ENCODE data around the gene INO80D.
"Not testable (repeated sequence)": the region's sequence is repeated elsewhere in the genome, so short reads cannot be mapped to it uniquely, and the experiment has no call there.

The INO80D gene, protein sequence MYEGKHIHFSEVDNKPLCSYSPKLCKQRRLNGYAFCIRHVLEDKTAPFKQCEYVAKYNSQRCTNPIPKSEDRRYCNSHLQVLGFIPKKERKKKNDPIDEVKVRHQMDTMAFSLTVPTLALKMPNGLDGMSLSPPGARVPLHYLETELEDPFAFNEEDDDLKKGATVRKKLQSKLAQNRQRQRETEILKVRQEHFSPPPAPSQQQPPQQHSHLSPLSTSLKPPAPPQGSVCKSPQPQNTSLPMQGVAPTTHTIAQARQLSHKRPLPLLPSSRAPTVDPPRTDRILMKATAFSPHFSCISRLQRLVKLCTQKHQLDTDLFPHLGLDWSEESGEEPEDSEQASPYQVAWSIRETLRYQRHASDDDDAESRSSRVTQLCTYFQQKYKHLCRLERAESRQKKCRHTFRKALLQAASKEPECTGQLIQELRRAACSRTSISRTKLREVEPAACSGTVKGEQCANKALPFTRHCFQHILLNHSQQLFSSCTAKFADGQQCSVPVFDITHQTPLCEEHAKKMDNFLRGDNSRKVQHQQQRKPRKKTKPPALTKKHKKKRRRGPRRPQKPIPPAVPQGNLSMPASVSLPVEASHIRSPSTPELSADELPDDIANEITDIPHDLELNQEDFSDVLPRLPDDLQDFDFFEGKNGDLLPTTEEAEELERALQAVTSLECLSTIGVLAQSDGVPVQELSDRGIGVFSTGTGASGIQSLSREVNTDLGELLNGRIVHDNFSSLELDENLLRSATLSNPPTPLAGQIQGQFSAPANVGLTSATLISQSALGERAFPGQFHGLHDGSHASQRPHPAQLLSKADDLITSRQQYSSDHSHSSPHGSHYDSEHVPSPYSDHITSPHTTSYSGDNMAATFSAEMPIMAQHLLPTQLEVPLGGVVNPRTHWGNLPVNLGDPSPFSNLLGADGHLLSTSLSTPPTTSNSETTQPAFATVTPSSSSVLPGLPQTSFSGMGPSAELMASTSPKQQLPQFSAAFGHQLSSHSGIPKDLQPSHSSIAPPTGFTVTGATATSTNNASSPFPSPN

DNA sequence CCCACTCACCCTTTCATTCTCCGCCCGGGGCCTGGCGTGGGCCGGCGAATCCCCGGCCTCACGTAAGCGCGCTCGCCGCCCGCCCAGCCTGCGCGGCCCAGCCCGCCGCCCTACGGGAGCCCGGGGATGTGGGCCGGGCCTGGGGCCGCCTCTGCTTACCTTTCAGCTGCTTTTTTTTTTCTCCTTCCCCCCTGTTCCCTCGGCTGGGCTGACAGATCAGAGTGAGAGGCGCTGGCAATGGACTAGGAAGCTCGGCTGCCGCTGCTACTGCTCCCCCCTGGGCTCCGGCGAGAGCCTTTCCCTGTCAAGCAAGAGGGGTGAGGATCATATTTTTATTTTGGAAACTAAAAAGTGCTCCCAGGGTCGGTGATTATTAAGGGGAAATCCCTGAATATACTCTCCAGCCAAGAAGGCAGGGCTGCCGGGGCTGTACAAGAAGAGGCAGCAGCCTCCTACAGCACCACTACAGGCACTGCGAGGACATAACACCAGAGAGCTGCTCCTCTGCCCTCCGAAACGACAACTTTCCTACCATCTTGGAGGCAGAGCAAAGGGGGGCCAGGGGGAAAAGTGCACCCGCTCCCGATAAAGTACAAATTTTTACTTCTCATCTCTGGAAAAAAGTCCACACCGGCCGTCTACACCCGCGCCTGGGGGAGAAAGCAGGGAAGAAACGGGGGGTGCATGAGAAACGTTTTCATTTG, at the start of gene INO80D:
TSS of gene INO80D (minus strand) at position 433 of the 704 bp plus-strand sequence. CDS start 23,158 bp downstream, outside the sequence.
- DNase-seq (ENCODE audit: low read depth in 2 of 2, low spot score in 1 of 2): peak; percentile 38 to 61

DNA sequence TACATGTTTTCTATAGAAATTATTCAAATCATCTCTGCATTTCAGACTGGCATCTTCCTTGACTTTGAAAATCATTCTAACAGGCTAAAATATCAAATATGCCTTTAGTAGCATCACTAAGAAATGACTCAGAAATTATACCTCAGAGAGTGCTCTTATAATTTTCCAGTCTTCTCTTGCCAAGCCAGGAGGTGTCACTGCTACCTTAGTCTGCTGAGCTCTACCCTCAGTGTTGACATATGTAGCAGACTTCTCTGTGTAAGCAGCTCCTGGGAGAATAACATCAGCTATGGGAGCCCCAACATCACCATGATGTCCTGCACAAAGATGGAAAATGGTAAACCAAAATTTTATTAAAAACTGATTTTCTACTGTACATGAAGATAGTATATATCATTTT, 41.7 kb upstream of the INO80D start:
- DNase-seq (ENCODE audit: low read depth in 2 of 2, low spot score in 1 of 2): no peak

DNA sequence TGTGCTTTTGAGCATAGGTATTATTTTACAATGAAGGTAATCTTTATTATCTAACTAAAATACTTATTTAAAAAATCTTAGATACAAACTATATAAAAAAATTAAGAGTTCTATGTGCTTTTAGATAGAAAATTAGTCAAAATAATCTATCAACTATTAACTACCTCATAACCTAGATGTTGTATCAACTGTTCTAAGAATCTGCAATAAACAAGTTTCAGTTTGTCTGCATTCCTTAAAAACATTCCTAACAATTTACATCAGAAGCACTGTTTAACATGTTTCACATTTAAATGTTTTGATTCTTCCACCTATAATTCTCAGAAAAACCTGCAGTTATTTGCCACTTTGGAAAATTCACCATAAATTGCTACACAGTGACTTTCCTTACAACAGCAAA, 39.9 kb upstream of the INO80D start:
- DNase-seq (ENCODE audit: low read depth in 2 of 2, low spot score in 1 of 2): no peak

DNA sequence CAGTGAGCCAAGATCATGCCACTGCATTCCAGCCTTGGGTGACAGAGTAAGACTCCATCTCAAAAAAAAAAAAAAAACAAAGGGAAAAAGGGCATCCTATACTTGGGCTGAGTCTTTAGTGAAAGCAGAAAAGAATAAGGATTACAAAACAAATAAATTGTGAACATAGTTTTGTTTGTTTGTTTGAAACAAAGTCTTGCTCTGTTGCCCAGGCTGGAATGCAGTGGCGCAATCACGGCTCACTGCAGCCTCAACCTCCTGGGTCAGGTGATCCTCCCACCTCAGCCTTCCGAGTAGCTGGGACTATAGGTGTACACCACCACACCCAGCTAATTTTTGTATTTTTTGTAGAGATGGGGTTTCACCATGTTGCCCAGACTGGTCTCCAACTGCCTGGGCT, 36.6 kb upstream of the INO80D start:
- DNase-seq (ENCODE audit: low read depth in 2 of 2, low spot score in 1 of 2): not testable (repeated sequence)

DNA sequence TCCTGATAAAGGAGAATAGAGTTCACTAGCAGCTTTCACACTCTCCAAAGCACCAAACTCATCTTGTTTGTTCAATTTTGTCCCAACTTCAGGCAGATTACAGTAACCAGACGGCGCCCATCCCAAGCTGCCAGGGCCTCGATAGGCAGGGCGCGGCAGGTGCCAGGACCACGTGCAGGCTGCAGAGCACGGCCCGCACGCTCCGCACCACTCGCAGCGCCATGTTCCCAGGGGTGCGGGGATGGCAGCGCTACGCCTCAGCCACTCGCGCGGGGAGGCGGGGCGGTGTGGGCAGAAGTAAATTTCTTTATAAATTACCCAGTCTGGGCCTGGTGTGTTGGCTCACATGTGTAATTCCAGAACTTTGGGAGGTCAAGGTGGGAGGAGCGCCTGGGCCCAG, 30.3 kb upstream of the INO80D start:
- DNase-seq (ENCODE audit: low read depth in 2 of 2, low spot score in 1 of 2): no peak

DNA sequence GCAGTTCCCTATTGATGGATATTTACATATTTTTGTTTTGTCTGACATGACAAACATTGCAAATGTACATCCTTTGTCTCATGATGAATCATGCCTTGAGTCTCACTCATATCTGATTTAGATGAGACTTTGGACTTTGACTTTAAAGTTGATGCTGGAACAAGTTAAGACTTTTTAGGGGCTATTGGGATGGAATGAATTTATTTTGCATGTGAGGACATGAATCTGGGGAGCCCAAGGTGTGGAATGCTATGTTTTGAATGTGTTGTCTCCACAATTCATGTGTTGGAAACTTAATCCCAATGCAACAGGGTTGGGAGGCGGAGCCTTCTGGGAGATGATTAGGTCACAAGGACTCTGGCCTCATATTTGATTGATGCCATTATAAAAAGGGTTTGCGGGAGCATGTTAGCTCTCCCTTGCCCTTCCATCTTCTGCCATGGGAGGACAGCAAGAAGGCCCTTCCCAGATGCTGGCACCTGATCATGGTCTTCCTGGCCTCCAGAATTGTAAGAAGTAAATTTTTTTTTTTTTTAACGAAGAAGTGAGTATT, 29.1 kb upstream of the INO80D start:
- no peak for DNase-seq (ENCODE audit: low read depth in 2 of 2, low spot score in 1 of 2)

DNA sequence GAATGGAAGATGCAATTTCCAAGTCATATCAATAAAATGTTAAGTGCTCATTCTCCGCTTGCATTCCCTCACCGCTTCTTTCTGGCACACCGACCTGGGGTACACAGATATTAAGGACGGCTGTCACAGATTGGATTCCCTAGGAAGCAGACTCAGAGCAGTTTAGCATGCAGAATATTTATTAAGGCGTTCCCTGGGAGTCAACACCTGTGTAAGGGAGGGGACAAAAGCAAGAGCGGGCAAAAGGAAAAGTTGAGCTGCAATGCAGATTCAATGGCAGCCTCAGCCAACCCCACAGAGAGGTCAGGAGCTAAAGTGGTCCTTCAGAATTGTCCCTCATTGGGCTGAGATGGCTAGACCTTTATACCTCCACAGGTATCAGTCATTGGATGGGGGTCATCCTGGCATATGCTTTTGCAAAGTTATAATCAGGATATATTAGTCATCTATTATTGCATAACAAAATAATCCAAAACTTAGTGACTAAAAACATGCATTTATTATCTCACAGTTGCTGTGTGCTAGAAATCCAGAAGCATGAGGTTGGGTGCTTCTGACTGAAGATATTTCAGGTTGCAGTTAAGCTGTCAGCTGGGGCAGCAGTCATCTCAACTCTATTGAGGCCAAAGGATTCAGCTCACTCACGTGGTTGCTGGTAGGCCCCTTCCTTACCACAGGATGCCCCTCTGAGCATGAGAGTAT, 27.0 kb upstream of the INO80D start:
- DNase-seq (ENCODE audit: low read depth in 2 of 2, low spot score in 1 of 2): no peak

DNA sequence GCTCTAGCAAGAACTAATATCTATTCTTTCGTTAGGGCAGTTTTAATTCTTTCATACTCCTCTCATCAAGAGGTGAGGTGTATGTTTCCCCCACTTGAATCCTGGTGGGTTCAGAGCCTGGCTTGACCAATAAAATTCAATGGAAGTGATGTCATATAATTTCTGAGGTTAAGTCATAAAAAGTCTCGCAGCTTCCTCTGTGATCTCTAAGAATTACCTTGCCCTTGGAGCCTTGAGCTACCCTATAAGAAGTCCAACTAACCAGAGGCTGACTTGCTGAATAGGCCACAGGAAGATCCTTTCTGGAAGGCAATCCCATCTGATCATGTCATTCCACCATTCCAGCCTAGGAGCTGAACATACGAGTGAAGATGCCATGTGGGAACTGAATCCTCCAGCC, 26.1 kb upstream of the INO80D start:
- no peak for DNase-seq (ENCODE audit: low read depth in 2 of 2, low spot score in 1 of 2)

DNA sequence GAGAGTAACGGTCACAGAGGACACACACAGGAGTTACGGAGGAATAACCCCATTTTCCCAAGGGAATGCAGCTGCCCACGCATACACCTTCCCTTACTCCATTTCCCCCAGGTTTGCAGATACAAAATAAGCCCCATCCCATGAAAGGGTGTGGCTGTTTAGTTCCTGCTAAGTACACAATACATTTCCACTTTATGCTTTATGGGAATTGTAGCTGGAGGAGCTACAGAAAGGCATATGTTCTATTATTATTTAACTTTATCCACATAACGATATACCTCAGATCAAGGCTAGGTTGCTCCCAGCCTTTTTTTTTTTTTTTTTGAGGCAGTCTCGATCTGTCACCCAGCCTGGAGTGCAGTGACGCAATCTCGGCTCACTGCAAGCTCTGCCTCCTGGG, 22.7 kb upstream of the INO80D start:
- DNase-seq (ENCODE audit: low read depth in 2 of 2, low spot score in 1 of 2): no peak

DNA sequence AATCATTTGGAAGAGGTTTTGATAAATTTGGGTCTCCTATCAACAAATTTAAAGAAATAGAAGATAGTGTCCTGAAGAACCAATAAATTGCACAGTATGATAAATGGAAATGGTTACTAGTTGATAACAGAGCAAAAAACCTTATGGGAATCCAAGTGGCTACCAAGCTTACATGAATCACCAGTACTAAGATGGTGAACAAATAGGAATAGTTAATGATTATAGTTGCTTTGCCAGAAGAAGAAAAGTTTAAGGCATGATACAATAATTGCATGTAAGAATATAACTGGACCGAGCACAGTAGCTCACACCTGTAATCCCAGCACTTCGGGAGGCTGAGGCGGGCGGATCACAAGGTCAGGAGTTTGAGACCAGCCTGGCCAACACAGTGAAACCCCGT, 19.6 kb upstream of the INO80D start:
- no peak for DNase-seq (ENCODE audit: low read depth in 2 of 2, low spot score in 1 of 2)

DNA sequence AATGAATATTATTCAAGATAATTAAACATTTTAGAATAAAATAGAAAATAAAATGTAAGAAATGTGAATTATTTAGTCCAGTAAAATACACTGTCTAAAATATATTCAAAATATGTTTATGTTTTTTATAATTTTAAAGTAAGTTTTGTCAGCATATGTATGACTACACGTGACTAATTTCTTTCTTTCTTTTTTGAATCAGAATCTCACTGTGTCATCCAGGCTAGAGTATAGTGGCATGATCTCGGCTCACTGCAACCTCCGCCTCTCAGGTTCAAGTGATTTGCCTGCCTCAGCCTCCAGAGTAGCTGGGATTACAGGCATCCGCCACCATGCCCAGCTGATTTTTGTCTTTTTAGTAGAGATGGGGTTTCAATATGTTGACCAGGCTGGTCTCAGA, 19.1 kb upstream of the INO80D start:
- DNase-seq (ENCODE audit: low read depth in 2 of 2, low spot score in 1 of 2): no peak

DNA sequence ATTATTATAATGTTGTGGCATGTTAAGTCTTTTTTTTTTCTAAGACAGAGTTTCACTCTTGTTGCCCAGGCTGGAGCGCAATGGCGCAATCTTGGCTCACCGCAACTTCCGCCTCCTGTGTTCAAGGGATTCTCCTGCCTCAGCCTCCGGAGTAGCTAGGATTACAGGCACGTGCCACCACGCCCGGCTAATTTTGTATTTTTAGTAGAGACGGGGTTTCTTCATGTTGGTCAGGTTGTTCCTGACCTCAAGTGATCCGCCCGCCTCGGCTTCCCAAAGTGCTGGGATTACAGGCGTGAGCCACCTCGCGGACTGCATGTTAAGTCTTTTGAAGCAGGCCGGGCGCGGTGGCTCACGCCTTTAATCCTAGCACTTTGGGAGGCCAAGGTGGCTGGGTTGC, 12.9 kb upstream of the INO80D start:
- DNase-seq (ENCODE audit: low read depth in 2 of 2, low spot score in 1 of 2): not testable (repeated sequence)

DNA sequence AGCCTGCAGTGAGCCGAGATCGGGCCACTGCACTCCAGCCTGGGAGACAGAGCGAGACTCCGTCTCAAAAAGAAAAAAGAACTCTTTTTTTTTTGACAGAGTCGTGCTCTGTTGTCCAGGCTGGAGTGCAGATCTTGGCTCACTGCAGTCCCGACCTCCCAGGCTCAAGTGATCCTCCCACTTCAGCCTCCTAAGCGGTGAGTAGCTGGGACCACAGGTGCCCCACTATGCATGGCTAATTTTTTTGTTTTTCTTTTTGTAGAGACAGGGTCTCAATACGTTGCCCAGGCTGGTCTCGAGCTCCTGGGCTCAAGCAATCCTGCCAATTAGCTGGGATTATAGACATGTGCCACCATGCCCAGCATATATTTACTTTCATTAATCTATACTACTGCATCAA, 12.5 kb upstream of the INO80D start:
- no peak for DNase-seq (ENCODE audit: low read depth in 2 of 2, low spot score in 1 of 2)

DNA sequence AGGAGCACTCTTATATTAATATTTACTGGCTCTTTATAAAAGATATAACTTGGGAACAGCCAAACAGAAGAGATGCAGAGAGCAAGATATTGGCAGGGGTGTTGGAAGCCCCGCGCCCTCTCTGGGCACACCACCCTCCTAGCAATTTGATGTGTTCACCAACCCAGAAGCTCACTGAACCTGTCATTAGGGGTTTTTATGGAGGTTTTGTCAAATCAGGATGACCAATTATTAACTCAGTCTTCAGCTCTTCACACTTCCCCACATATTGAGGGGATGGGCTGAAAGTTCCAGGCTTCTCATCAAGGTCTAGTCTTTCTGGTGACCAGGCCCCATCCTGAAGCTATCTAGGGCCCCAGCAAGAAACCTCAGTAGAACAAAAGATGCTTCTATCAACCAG, 10.9 kb upstream of the INO80D start:
- no peak for DNase-seq (ENCODE audit: low read depth in 2 of 2, low spot score in 1 of 2)

DNA sequence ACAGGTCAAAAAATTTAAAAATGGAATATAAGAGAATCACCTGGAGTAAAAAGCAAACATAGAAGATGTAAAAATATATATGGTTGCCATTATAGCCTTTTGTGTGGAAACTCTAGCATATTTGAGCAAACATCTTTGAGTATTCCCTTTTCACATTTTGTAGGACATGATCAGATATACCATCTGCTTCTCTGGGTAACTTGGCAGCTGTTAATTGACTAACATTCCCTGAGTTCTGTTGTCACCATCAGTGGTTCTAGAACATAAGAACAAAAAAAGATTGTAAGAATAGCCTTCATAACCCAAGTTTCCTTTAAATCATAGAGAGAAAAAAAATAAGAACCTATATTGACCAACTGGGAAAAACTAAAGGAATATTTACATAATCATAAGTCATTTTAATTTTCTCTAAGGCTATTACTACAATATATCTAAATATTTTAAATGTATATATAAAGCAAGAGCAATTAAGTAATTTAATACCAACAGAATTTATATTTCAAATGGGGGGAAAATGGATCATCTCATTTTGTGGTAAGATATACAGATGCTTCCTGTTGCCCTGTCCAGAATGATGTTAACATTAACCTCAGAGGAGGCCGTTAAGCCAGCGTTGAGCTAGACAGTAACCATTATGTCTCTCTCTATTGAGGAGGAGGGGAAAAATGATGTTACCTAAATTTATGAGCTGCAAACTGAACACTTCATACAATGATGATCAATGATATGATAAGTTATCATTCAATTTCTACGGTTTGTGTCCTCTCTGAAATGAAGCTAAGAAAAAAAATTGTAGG, 9.8 kb upstream of the INO80D start:
- DNase-seq (ENCODE audit: low read depth in 2 of 2, low spot score in 1 of 2): no peak

DNA sequence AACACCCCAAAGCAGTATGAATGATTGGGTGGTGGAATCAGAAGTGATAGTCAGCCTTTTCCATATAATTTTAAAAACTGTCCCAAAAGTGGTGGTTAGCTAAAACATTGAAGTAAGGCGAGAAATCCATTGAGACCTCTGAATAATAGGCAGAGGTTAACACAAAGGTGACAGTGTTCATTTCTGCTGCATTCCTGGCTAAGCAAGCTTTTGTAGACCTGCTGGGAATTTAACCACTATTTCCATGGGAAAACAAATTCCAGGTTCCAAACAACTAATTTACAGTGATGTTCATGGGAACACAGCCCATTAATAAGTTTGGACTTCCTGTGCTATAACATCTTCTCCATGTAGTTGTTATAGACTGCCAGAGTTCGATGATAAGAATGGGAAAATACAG, 6.3 kb upstream of the INO80D start:
- no peak for DNase-seq (ENCODE audit: low read depth in 2 of 2, low spot score in 1 of 2)

DNA sequence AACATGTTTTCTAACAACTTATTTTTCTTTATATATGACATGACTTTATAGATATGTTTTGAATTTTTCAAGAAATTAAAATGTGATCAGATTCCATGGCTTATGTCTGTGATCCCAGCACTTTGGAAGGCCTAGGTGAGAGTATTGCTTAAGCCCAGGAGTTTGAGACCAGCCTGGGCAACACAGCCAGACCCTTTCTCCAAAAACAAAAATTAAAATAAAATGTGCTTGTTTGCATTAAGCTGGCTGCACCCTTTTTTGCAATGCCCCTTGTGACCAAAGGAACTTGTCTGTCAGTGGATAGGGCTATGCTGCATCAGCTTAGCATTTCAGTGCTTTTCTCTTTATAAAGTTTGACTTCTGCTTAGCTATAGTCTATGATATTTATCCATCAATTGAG, 2.3 kb upstream of the INO80D start:
- no peak for DNase-seq (ENCODE audit: low read depth in 2 of 2, low spot score in 1 of 2)

DNA sequence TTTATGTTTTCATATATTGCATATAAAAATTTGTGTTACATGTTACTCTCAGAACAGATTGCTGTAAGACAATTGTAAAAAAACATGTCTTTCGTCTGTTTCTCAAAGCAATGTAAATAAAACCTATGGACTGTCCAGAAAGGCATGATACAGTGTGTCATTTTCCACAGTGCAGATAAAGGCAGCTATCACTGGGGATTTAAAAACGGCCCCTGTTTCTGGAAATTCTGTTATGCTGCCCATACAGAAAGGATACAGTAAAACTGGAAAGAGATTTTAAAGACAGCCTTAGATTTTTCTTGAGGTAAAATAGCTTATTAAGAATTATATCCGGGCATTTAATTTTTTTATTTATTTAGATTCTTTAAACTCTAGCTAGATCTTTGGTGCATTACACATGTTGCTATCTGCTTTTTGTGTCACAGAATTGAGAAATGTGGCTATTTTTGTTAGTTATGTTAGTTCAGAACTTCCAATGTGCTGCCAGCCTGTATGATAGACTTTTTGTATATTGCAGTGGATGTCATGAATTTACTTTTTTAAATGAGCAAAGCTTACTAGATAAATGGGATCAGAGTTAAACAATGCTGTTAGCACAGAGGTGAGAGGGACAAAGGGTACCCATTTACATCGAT, 859 bp upstream of the INO80D start:
- DNase-seq (ENCODE audit: low read depth in 2 of 2, low spot score in 1 of 2): no peak
